Bronchial epithelial cell (primary cell): ENCODE results near the gene SART1. TPM values are rescaled to one million over a fixed set of nuclear protein-coding genes. Genes with fewer than 3 reads are reported as not detected.
"Not testable (repeated sequence)": the region's sequence is repeated elsewhere in the genome, so short reads cannot be mapped to it uniquely, and the experiment has no call there.

Experiments
- DNase-seq: peaks from one replicate; pipeline ENCODE4 v3.0.0-alpha.2; 2010; ENCODE audit warnings: low read depth
- FAIRE-seq: peaks from 2 replicates; lab custom pipeline; 2011; peaks lifted over from hg19 to GRCh38; lab: Jason Lieb, UNC
- H3K27me3 ChIP-seq: 2 replicates; pipeline ENCODE4 v1.5.1; 2011; ENCODE audit warnings: low read length; ENCODE audit not compliant: control insufficient read depth, insufficient read depth
- H3K36me3 ChIP-seq: 2 replicates; pipeline ENCODE4 v1.5.1; 2011; ENCODE audit warnings: low read length; ENCODE audit not compliant: control insufficient read depth, insufficient read depth
- H3K4me3 ChIP-seq: 2 replicates; pipeline ENCODE4 v1.5.1; 2011; ENCODE audit warnings: mild to moderate bottlenecking, low read depth, low read length, control low read depth
- CTCF ChIP-seq: IDR thresholded peaks from 2 replicates; pipeline ENCODE4 v1.5.1; 2011; ENCODE audit warnings: mild to moderate bottlenecking, moderate library complexity, low read length, control low read depth, inconsistent platforms; ENCODE audit not compliant: insufficient read depth, severe bottlenecking
- total RNA-seq: library from RNA; depleted of rRNA; stranded (reverse); fragments of >200 nt; gene quantifications from 2 replicates; pipeline ENCODE4 v1.2.1, GENCODE V29; 2014

SART1 gene
- total RNA-seq, 1 donor from 2014 or later, result 32.4 TPM

DNA sequence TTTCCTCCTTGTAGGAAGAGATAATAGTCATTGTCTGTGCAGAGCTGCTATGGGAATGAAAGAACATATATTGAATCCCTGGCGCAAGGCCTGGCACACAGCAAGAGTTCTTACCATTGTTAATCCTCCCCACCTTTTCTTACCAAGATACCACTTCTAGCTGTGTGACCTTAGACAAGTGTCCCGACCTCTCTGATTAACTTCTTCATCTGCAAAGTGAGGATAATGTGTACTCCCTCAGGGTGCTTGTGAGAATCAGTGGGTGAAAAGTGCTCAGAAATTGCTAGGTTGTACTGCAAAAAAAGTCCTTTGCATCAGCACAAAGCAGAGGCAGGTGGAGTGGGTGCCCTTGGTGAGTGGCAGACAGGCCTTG is 46.5 kb downstream of the SART1 start:
- TF ChIP-seq CTCF, result no peak
- no peak overlapping the region for H3K4me3 ChIP-seq
- peaks cover 7% of the 10 kb centered on the region for H3K36me3 ChIP-seq
- no peaks in the 10 kb centered on the region for H3K27me3 ChIP-seq
- FAIRE-seq (no peak), DNase-seq (no peak)

GRCh38 chr11:66008468-66009101 is 47.1 kb downstream of the SART1 start:
- FAIRE-seq, result no peak
- Histone ChIP-seq H3K27me3 (no peaks in the 10 kb centered on the region), H3K36me3 (peaks cover 7% of the 10 kb centered on the region), H3K4me3 (no peak overlapping the region)
- TF ChIP-seq CTCF, result no peak
- peak; percentile 73 for DNase-seq

- H3K27me3 ChIP-seq, FAIRE-seq, H3K4me3 ChIP-seq, H3K36me3 ChIP-seq, DNase-seq: not testable (repeated sequence)
These were observed 48.5 kb downstream of the SART1 start for GRCh38 chr11:66010036-66010435.

DNA sequence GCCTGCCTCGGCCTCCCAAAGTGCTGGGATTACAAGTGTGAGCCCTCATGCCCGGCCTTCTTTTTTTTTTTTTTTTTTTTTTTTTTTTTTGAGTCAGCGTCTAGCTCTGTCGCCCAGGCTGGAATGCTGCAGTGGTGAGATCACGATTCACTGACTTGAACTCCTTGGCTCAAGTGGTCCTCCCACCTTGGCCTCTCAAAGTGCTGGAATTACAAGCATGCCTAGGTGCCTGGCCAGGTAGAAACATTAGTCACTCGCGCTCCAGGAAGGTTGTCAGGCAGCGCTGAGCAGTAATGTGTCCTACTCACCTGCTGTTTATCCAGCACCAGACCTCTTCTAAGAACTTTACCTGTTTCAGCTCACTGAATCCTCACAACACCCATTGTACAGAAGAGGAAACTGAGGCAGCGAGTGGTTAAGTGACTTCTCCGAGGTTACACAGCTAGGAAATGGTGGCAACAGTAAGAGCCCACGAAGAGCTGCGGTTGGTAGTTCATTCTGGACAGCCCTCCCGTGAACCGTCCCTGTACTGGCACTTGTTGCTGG is 49.8 kb downstream of the SART1 start:
- Histone ChIP-seq H3K36me3 (no peaks in the 10 kb centered on the region), H3K4me3 (no peak overlapping the region), H3K27me3 (no peaks in the 10 kb centered on the region)
- no peak for TF ChIP-seq CTCF
- peak; percentile 98 for DNase-seq
- FAIRE-seq, result peak; percentile 58

GRCh38 chr11:66011785-66012303 is 50.3 kb downstream of the SART1 start, which contains the start of gene CST6:
Gene CST6, plus strand, starts transcription at chr11:66012008. Its CDS starts 37 bp downstream, at chr11:66012045.
- DNase-seq (no peak), FAIRE-seq (no peak)
- Histone ChIP-seq H3K27me3 (no peaks in the 10 kb centered on the region), H3K36me3 (no peaks in the 10 kb centered on the region), H3K4me3 (no peak within 1 kb of the TSS)
- TF ChIP-seq CTCF, result no peak

- Histone ChIP-seq H3K27me3 (no peaks in the 10 kb centered on the region), H3K36me3 (no peaks in the 10 kb centered on the region), H3K4me3 (no peak overlapping the region)
- FAIRE-seq, result no peak
- TF ChIP-seq CTCF, result no peak
- no peak for DNase-seq
These were observed 50.9 kb downstream of the SART1 start for GRCh38 chr11:66012371-66012945.
